GM12878 (cell line): ENCODE measurements around the gene C1QBP. TPM values are rescaled to one million over a fixed set of nuclear protein-coding genes. Genes with fewer than 3 reads are reported as not detected.
A peak's percentile ranks its signal among the peaks of the same experiment; 100 is the strongest.

Experiments
- ATAC-seq: fragments of 200-7000 bp; cut with Tn5 transposase; 3 replicates; pipeline ENCODE4 v1.9.1; 2020; ENCODE audit warnings: mild to moderate bottlenecking, moderate library complexity
- BruUV-seq: library from RNA; stranded (reverse); fragments of 400-500 nt; replicated peaks from 2 replicates; lab custom pipeline; 2021; lab: Mats Ljungman, UMichigan
- CTCF ChIA-PET: fragments of 300-600 bp; sonication (Branson Sonifier 250); formaldehyde crosslinking; extraction: SDS; loops from one replicate; lab custom pipeline; 2021; ENCODE audit warnings: inconsistent platforms; lab: Yijun Ruan, JAX
- POLR2A ChIA-PET: fragments of 350-600 bp; formaldehyde crosslinking; extraction: SDS; loops from one replicate; lab custom pipeline; 2021; ENCODE audit warnings: inconsistent platforms; lab: Charles Lee
- RAD21 ChIA-PET: fragments of 300-600 bp; sonication (Branson Sonifier 250); formaldehyde crosslinking; loops from one replicate; lab custom pipeline; 2023; ENCODE audit warnings: antibody characterized with exemption; ENCODE audit not compliant: unreplicated experiment; lab: Charles Lee
- SMC1A ChIA-PET: fragments of 300-600 bp; sonication (Branson Sonifier 250); formaldehyde crosslinking; loops from one replicate; lab custom pipeline; 2023; ENCODE audit not compliant: unreplicated experiment, uncharacterized antibody; lab: Charles Lee
- DNase-seq: peaks from one replicate; pipeline ENCODE4 v3.0.0-alpha.2; 2011; ENCODE audit warnings: low read depth, low spot score
- FAIRE-seq: peaks from 3 replicates; lab custom pipeline; 2011; peaks lifted over from hg19 to GRCh38; lab: Jason Lieb, UNC
- H2AFZ ChIP-seq: 2 replicates; pipeline ENCODE4 v1.6.0; 2011; ENCODE audit warnings: low read depth, low read length, control low read depth; ENCODE audit not compliant: control insufficient read depth
- H3K27ac ChIP-seq: 2 replicates; pipeline ENCODE4 v1.5.1; 2011; ENCODE audit warnings: control low read depth; ENCODE audit not compliant: control insufficient read depth, insufficient read depth
- H3K27me3 ChIP-seq, 2 experiments: replicated peaks in 1 of 2; 2 replicates each; pipeline versions ENCODE4 v1.6.0 to v1.6.1; 2011; ENCODE audit warnings: low read length in 1 of 2; ENCODE audit not compliant: control insufficient read depth in 2 of 2, insufficient read depth in 2 of 2
- H3K36me3 ChIP-seq, 2 experiments: 2 replicates each; pipeline ENCODE4 v1.5.1; 2011; ENCODE audit warnings: low read length in 1 of 2; ENCODE audit not compliant: control insufficient read depth in 2 of 2, insufficient read depth in 2 of 2
- H3K4me1 ChIP-seq: 2 replicates; pipeline ENCODE4 v1.6.1; 2011; ENCODE audit warnings: mild to moderate bottlenecking, low read length, moderate library complexity, mixed read lengths; ENCODE audit not compliant: control insufficient read depth, insufficient read depth
- H3K4me2 ChIP-seq: 2 replicates; pipeline ENCODE4 v1.6.0; 2011; ENCODE audit warnings: control low read depth; ENCODE audit not compliant: control insufficient read depth, insufficient read depth
- H3K4me3 ChIP-seq: fragments of 200-600 bp; sonication (generic); 2 replicates; pipeline ENCODE4 v1.5.1; 2016
- H3K79me2 ChIP-seq: 2 replicates; pipeline ENCODE4 v1.6.0; 2011; ENCODE audit warnings: low read length; ENCODE audit not compliant: control insufficient read depth, insufficient read depth
- H3K9ac ChIP-seq: 2 replicates; pipeline ENCODE4 v1.8.0; 2011; ENCODE audit warnings: low read length, control low read depth, mixed read lengths; ENCODE audit not compliant: control insufficient read depth, insufficient read depth
- H3K9me3 ChIP-seq: replicated peaks from 3 replicates; pipeline ENCODE4 v1.5.1; 2011; ENCODE audit warnings: mild to moderate bottlenecking, low read length; ENCODE audit not compliant: control insufficient read depth, insufficient read depth
- H4K20me1 ChIP-seq: 2 replicates; pipeline ENCODE4 v1.6.0; 2011; ENCODE audit not compliant: control insufficient read depth, insufficient read depth
- BCL11A ChIP-seq: IDR thresholded peaks from 2 replicates; pipeline ENCODE4 v1.6.1; 2011; ENCODE audit warnings: low read depth, low read length
- CBFB ChIP-seq: IDR thresholded peaks from 2 replicates; pipeline ENCODE4 v1.6.1; 2016; ENCODE audit warnings: antibody characterized with exemption, low read depth
- CHD2 ChIP-seq: IDR thresholded peaks from 2 replicates; pipeline ENCODE4 v1.6.1; 2011; ENCODE audit warnings: low read depth, low read length, improper control_type of control experiment, borderline replicate concordance
- CREM ChIP-seq: IDR thresholded peaks from 2 replicates; pipeline ENCODE4 v1.6.1; 2014; ENCODE audit warnings: antibody characterized with exemption, low read depth
- E2F4 ChIP-seq: IDR thresholded peaks from 2 replicates; pipeline ENCODE4 v1.6.1; 2012; ENCODE audit warnings: low read depth, low read length, improper control_type of control experiment
- HDAC6 ChIP-seq: fragments of 200-600 bp; sonication (generic); IDR thresholded peaks from one replicate; pipeline ENCODE4 v1.8.0; 2017; ENCODE audit warnings: antibody characterized with exemption; ENCODE audit not compliant: unreplicated experiment
- LARP7 ChIP-seq: fragments of 450-650 bp; IDR thresholded peaks from 2 replicates; pipeline ENCODE4 v1.6.1; 2017; ENCODE audit warnings: mild to moderate bottlenecking
- NFYA ChIP-seq: IDR thresholded peaks from 2 replicates; pipeline ENCODE4 v1.6.1; 2011; ENCODE audit warnings: low read depth, mild to moderate bottlenecking, low read length, improper control_type of control experiment, borderline replicate concordance
- RAD51 ChIP-seq: fragments of 450-650 bp; IDR thresholded peaks from 2 replicates; pipeline ENCODE4 v1.6.1; 2016; ENCODE audit warnings: moderate library complexity, mild to moderate bottlenecking, inconsistent platforms
- REST ChIP-seq: IDR thresholded peaks from 2 replicates; pipeline ENCODE4 v1.6.1; 2012; ENCODE audit warnings: mild to moderate bottlenecking, low read depth, low read length
- TARDBP ChIP-seq: IDR thresholded peaks from 2 replicates; pipeline ENCODE4 v1.6.1; 2016; ENCODE audit warnings: borderline replicate concordance
- TCF12 ChIP-seq: IDR thresholded peaks from 2 replicates; pipeline ENCODE4 v1.6.1; 2011; ENCODE audit warnings: low read depth, mild to moderate bottlenecking, low read length
- TCF7 ChIP-seq: IDR thresholded peaks from 2 replicates; pipeline ENCODE4 v1.6.1; 2014; ENCODE audit warnings: antibody characterized with exemption, borderline replicate concordance
- ZBTB4 ChIP-seq: fragments of 450-650 bp; formaldehyde crosslinking; IDR thresholded peaks from 2 replicates; pipeline ENCODE4 v1.4.0; 2022; ENCODE audit warnings: mild to moderate bottlenecking, moderate library complexity
- ZNF622 ChIP-seq: fragments of 450-650 bp; IDR thresholded peaks from 2 replicates; pipeline ENCODE4 v1.6.1; 2017; ENCODE audit warnings: mild to moderate bottlenecking, inconsistent platforms
- ZSCAN29 ChIP-seq: fragments of 450-650 bp; IDR thresholded peaks from 2 replicates; pipeline ENCODE4 v1.6.1; 2017; ENCODE audit warnings: mild to moderate bottlenecking, moderate library complexity
- ZZZ3 ChIP-seq: IDR thresholded peaks from 2 replicates; pipeline ENCODE4 v1.6.1; 2011; ENCODE audit warnings: low read depth; ENCODE audit not compliant: control insufficient read depth, insufficient read length
- WGBS: methylation state at CpG from one replicate; pipeline ENCODE4 v1.1.6; 2016; ENCODE audit warnings: low lambda C conversion rate; ENCODE audit not compliant: insufficient replicate concordance, insufficient coverage; ENCODE audit errors: missing lambda C conversion rate; 5-methylcytosine and 5-hydroxymethylcytosine counted together
- in situ Hi-C: fragments of 300-500 bp; cut with MboI; formaldehyde crosslinking; loops from 9 replicates; pipeline ENCODE4 v1.14.3; 2018; ENCODE audit warnings: mixed read lengths
- intact Hi-C: fragments of 100-400 bp; cut with micrococcal nuclease; formaldehyde crosslinking; loops from one replicate; pipeline ENCODE4 v1.14.2; 2022; ENCODE audit not compliant: unreplicated experiment
- polyA plus RNA-seq, 11 experiments: library from polyadenylated mRNA; depleted of rRNA in 4 of 11; unstranded in 6 of 11; stranded (reverse) in 5 of 11; fragments of >200 nt; fragmentation: Nextera tagmentation in 4 of 11; fragmentation: Illumina TruSeq in 1 of 11; extraction: Ambion mirVana in 4 of 11; extraction: Trizol in 1 of 11; gene quantifications; 1 replicate in 1 of 11; 2 replicates in 10 of 11; pipeline versions ENCODE4 v1.2.1 to v1.2.3, GENCODE V29; 2011 to 2016; ENCODE audit warnings: inconsistent platforms in 2 of 11, missing spikeins in 2 of 11, low read depth in 1 of 11
- total RNA-seq, 4 experiments: library from RNA; depleted of rRNA in 3 of 4; stranded (reverse); fragments of >200 nt in 3 of 4; fragmentation: Illumina TruSeq in 1 of 4; extraction: Trizol in 1 of 4; gene quantifications; 2 replicates each; pipeline versions ENCODE4 v1.2.1 to v1.2.3, GENCODE V29; 2013 to 2021

The C1QBP gene
- total and polyA plus RNA-seq, 10 of the 15 experiments (the other 5 are each of a cell fraction or from before 2014, with no cell fraction given): 124 to 989 (median 429) TPM

- CTCF ChIA-PET: interaction anchor here (1.0 to 3.5 kb wide), 2 partner anchors 9 to 19 kb away, joined by 3 to 23 read pairs; partner anchors contain the start of gene C1QBP
- FAIRE-seq: peak; percentile 99
- TF ChIP-seq CHD2 (no peak; the same call in 1 of the 2 replicates), ZSCAN29 (no peak), CREM (no peak; the same call in 1 of the 2 replicates), BCL11A (no peak), TARDBP (no peak), CBFB (peak; percentile 90; the same call in 1 of the 2 replicates), LARP7 (peak; percentile 93; the same call in 1 of the 2 replicates), TCF7 (no peak), ZZZ3 (no peak), TCF12 (no peak; the same call in 1 of the 2 replicates), ZNF622 (no peak), NFYA (no peak), E2F4 (no peak), HDAC6 (no peak), REST (no peak), ZBTB4 (CRISPR knock-in tag) (no peak), RAD51 (peak; percentile 77)
Measured at GRCh38 chr17:5419959-5420653, 18.8 kb downstream of the C1QBP start, which contains the start of gene RPAIN. TSS of gene RPAIN (plus strand) at chr17:5420182. CDS start at chr17:5420211, 29 bp downstream.

More at GRCh38 chr17:5419959-5420653, 18.8 kb downstream of the C1QBP start, which contains the start of gene RPAIN:
- H3K36me3 ChIP-seq: peaks cover 0 to 31% of the 10 kb centered on the region in 2 experiments; a peak in 2 of 4 replicates
- H3K9me3 ChIP-seq: no peaks in the 10 kb centered on the region
- H3K4me3 ChIP-seq: peak within 1 kb of the TSS; percentile 87
- POLR2A ChIA-PET: interaction anchor here (0.6 to 2.0 kb wide), 14 partner anchors 9 to 453 kb away, joined by 3 to 13 read pairs (median 4); partner anchors contain the start of genes C1QBP, DERL2 and MIS12
- peaks cover 15% of the 10 kb centered on the region for H3K4me1 ChIP-seq
- DNase-seq (no peak), ATAC-seq (peak; percentile 78)
- H3K27ac ChIP-seq: peak within 1 kb of the TSS; percentile 100
- 2% methylated on average over 41 of the region's 41 CpGs for WGBS
- BruUV-seq: TSS peak; percentile 59
- peak within 1 kb of the TSS; percentile 100 for H3K9ac ChIP-seq
- peak within 1 kb of the TSS; percentile 61 for H3K4me2 ChIP-seq
- intact Hi-C loops: no loop called here
- H3K27me3 ChIP-seq: no peaks in the 10 kb centered on the region
- SMC1A ChIA-PET: interaction anchor here (0.8 to 1.2 kb wide), 2 partner anchors 46 to 48 kb away, joined by 3 to 5 read pairs; no protein-coding TSS in a partner anchor
- no peaks in the 10 kb centered on the region for H4K20me1 ChIP-seq
- in situ Hi-C loops: no loop called here
- H2AFZ ChIP-seq: peak within 1 kb of the TSS; percentile 100
- peaks cover 67% of the 10 kb centered on the region for H3K79me2 ChIP-seq
- RAD21 ChIA-PET: interaction anchor here (0.7 to 3.7 kb wide), 6 partner anchors 11 to 222 kb away, joined by 3 to 15 read pairs (median 4); partner anchors contain the start of gene C1QBP
